GM12874 (cell line): ENCODE results near the gene INHBB.

Experiments used
- TF ChIP-seq, protein P1 (sequence below): IDR thresholded peaks from 2 replicates; pipeline ENCODE4 v1.5.1; 2011; ENCODE audit warnings: low read depth, mild to moderate bottlenecking, control low read depth, low read length, moderate library complexity; ENCODE audit not compliant: insufficient read depth

INHBB gene

DNA sequence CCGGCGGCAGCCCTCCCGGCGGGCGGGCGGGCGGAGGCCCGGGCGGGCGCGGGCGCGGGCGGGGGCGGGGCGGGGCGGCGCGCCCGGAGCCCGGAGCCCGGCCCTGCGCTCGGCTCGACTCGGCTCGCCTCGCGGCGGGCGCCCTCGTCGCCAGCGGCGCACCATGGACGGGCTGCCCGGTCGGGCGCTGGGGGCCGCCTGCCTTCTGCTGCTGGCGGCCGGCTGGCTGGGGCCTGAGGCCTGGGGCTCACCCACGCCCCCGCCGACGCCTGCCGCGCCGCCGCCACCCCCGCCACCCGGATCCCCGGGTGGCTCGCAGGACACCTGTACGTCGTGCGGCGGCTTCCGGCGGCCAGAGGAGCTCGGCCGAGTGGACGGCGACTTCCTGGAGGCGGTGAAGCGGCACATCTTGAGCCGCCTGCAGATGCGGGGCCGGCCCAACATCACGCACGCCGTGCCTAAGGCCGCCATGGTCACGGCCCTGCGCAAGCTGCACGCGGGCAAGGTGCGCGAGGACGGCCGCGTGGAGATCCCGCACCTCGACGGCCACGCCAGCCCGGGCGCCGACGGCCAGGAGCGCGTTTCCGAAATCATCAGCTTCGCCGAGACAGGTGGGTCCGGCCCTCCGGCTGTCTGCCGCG is at the start of gene INHBB:
INHBB (plus strand) TSS at position 111 of the 641 bp plus-strand sequence; CDS start at position 164, 53 bp downstream.
- TF ChIP-seq, protein P1, sequence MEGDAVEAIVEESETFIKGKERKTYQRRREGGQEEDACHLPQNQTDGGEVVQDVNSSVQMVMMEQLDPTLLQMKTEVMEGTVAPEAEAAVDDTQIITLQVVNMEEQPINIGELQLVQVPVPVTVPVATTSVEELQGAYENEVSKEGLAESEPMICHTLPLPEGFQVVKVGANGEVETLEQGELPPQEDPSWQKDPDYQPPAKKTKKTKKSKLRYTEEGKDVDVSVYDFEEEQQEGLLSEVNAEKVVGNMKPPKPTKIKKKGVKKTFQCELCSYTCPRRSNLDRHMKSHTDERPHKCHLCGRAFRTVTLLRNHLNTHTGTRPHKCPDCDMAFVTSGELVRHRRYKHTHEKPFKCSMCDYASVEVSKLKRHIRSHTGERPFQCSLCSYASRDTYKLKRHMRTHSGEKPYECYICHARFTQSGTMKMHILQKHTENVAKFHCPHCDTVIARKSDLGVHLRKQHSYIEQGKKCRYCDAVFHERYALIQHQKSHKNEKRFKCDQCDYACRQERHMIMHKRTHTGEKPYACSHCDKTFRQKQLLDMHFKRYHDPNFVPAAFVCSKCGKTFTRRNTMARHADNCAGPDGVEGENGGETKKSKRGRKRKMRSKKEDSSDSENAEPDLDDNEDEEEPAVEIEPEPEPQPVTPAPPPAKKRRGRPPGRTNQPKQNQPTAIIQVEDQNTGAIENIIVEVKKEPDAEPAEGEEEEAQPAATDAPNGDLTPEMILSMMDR: no peak

DNA sequence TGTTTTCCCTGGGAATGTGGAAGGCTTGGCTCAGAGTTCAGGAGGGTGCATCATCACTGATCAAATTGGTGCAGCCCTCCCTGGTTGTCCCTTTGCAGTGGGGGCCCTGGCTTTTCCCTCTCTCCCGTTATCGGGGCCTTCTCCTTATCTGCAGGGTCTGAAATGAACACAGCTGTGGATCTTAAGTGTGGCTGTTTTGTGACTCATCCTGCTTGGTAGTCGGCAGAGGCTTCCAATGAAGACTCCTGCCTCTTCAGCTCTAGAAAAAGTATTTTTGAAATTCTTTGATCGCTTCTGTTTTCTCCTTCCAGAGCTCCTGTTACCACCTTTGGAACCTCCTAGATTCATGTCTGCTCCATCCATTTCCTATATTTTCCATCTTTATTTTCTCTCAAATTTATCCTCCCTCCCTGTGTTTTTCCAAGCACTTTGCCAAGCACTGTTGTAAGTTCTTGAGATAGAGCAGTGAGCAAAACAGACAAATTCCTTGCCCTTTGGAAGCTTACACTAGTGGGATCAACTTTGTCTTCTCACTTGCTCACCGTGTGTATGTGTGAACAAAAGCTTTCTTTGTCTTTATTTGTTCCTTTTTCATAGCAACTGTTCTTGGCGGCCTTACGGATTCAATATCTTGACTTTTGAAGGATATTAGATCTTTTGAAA is 47.6 kb upstream of the INHBB start:
- TF ChIP-seq, protein P1: no peak

DNA sequence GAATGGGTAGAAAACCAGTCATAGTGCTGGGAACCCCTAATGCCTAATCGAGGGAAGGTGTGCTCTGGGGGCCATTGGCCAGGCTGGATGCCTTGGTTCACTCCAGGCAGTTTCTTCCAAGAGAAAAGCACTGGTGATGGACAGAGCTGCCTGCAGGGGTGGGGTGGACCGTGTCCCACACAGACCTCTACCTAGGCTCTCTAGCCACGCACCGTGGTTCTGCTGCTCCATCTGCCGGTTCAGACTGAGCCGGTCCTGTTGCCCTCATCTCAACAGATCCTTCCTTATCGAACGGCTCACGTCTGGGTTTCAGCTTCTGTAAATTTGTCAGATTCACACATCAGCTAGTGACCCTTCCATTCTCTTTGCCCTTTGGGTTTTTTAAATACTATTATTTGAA is 46.9 kb upstream of the INHBB start:
- TF ChIP-seq, protein P1: no peak

DNA sequence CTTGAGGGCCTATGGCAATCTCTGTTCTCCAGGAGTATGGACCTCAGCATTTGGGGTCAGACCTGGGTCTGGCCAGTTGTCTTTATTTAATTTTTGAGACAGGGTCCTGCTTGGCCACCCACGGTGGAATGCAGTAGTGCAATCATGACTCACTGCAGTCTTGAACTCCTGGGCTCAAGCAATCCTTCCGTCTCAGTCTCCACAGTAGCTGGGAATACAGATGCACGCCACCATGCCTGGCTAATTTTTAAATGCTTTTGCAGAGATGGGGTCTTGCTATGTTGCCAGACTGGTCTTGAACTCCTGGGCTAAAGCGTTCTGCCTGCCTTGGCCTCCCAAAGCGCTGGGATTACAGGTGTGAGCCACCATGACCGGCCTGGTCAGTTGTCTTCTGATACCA is 46.4 kb upstream of the INHBB start:
- TF ChIP-seq, protein P1: no peak

DNA sequence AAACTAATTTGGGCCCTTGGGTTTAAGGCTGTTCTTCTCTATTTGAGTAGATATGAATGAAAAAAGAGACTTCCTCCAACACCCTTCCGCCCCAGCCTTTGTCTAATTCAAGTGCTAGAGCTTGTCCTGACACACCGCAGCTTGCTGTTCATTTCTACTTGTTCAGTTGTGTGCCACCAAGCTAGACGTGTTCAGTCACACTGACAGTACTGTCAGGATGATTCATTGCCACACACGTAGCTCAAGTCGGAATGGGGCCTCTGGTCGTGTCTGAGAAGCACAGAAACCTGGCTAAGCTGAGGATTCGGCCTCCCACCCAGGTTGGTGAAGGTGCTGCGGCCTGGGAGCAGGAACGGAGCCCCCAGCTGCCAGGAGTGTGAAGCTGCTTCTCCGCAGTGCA is 45.6 kb upstream of the INHBB start:
- TF ChIP-seq, protein P1: no peak

DNA sequence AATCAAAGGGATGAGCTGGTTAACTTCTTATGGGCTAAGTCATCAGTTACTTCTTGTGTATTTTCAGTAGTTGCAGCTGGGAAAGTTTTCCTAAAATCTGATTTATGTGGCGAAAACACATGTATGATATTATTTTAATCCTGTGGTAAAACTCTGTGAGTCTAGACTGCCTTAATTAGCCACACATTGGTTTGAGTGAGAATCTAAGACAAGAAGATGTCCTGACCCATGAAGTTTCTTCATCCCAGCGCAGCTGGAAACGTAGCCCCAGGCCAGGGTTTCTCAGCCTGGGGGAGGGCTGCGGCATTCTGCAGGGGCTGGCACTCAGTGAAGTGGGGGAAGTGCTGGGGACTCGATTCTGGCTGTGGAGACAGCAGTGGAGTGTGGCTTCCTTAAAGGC is 44.7 kb upstream of the INHBB start:
- TF ChIP-seq, protein P1: no peak

DNA sequence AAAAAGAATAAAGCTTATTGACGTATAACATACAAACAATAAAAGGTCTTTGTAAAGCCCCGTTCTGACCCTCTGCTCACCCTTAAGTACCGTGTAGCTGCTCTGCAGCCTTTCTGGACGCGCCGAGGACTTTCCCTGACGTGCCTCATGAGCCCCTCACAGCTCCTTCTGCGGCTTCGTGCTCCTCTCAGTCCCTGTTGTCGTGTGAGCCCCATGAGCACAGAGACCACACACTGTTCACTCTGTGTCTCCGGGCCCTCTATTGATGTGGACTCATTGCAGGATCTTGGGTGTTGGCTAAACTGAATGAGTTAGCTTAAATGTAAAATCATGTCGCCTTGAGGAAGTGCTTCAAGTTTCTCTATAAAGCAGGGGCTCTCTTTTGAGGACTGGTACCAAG is 43.6 kb upstream of the INHBB start:
- TF ChIP-seq, protein P1: no peak
